BJ (cell line): Measurements from ENCODE around the gene SOCS1. TPM values are rescaled to one million over a fixed set of nuclear protein-coding genes. Genes with fewer than 3 reads are reported as not detected.

ENCODE experiments used
- CTCF ChIA-PET: fragments of 350-600 bp; formaldehyde crosslinking; extraction: SDS; loops from one replicate; lab custom pipeline; 2021; ENCODE audit warnings: antibody characterized with exemption, inconsistent platforms; lab: Yijun Ruan, JAX
- POLR2A ChIA-PET: fragments of 300-600 bp; sonication (Branson Sonifier 250); formaldehyde crosslinking; extraction: SDS; loops from one replicate; lab custom pipeline; 2021; ENCODE audit warnings: antibody characterized with exemption; lab: Charles Lee
- DNase-seq: peaks from one replicate; pipeline ENCODE4 v3.0.0-alpha.2; 2011; ENCODE audit warnings: low read depth
- H3K27me3 ChIP-seq: 2 replicates; pipeline ENCODE4 v1.6.0; 2011; ENCODE audit warnings: low read length; ENCODE audit not compliant: control insufficient read depth, insufficient read depth
- H3K36me3 ChIP-seq: 2 replicates; pipeline ENCODE4 v1.5.1; 2011; ENCODE audit warnings: low read length; ENCODE audit not compliant: control insufficient read depth, insufficient read depth
- H3K4me3 ChIP-seq: 2 replicates; pipeline ENCODE4 v1.5.1; 2011; ENCODE audit warnings: low read depth, mild to moderate bottlenecking, control low read depth, low read length
- polyA plus RNA-seq: library from polyadenylated mRNA; depleted of rRNA; stranded (reverse); fragments of >200 nt; gene quantifications from 2 replicates; pipeline ENCODE4 v1.2.3, GENCODE V29; 2011
- TF ChIP-seq, protein P1 (sequence below): IDR thresholded peaks from 2 replicates; pipeline ENCODE4 v1.5.1; 2011; ENCODE audit warnings: low read depth, mild to moderate bottlenecking, control low read depth, inconsistent platforms, low read length, moderate library complexity; ENCODE audit not compliant: insufficient read depth

SOCS1 gene
- polyA plus RNA-seq, 1 experiment = 2.6 TPM

DNA sequence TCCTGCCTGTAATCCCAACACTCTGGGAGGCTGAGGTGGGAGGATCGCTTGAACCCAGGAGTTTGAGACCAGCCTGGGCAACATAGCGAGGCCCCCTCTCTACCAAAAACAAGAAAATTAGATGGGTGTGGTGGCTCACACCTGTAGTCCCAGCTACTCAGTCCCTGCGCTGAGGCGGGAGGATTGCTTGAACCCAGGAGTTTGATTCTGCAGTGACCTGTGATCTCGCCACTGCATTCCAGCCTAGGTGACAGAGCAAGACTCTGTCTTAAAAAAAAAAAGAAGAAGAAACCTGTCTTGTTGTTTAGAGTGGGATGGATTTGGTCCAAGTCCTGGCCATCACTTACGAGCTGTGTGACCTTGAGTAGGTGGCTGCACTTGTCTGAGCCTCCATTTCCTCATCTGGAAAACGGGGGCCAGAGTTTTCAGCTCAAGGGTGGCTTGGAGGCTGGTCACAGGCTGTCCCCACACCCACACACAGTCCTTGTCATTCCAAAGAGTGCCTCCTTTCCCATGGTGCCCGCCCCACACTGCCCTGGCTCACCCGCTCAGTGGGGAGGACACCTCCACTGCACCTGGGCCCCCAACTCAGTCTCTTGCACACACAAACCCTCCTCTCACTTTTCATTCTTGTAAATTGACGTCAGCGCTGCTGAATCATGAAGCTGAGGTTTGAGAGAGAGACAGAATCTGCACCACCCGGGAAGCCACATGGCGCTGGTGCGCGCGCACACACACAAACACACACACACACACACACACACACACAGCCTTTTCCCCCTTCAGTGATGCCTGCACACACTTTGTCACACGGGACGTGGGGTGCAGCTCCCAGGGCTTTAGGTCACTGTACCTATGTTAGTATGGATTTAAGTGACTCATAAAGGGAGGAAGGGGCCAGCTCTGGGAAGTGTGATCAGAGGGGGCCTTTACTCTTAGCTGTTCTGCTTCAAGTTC is 4.2 kb downstream of the SOCS1 start:
- TF ChIP-seq, protein P1, sequence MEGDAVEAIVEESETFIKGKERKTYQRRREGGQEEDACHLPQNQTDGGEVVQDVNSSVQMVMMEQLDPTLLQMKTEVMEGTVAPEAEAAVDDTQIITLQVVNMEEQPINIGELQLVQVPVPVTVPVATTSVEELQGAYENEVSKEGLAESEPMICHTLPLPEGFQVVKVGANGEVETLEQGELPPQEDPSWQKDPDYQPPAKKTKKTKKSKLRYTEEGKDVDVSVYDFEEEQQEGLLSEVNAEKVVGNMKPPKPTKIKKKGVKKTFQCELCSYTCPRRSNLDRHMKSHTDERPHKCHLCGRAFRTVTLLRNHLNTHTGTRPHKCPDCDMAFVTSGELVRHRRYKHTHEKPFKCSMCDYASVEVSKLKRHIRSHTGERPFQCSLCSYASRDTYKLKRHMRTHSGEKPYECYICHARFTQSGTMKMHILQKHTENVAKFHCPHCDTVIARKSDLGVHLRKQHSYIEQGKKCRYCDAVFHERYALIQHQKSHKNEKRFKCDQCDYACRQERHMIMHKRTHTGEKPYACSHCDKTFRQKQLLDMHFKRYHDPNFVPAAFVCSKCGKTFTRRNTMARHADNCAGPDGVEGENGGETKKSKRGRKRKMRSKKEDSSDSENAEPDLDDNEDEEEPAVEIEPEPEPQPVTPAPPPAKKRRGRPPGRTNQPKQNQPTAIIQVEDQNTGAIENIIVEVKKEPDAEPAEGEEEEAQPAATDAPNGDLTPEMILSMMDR = no peak
- Histone ChIP-seq H3K36me3 (peaks cover 3% of the 10 kb centered on the region), H3K27me3 (no peaks in the 10 kb centered on the region), H3K4me3 (no peak overlapping the region)
- DNase-seq = no peak
- ChIA-PET POLR2A (no interaction called here), CTCF (interaction anchor here (0.6 to 13.2 kb wide), 3 partner anchors 81 to 284 kb away, joined by 3 to 209 read pairs (median 5); no protein-coding TSS in a partner anchor)

DNA sequence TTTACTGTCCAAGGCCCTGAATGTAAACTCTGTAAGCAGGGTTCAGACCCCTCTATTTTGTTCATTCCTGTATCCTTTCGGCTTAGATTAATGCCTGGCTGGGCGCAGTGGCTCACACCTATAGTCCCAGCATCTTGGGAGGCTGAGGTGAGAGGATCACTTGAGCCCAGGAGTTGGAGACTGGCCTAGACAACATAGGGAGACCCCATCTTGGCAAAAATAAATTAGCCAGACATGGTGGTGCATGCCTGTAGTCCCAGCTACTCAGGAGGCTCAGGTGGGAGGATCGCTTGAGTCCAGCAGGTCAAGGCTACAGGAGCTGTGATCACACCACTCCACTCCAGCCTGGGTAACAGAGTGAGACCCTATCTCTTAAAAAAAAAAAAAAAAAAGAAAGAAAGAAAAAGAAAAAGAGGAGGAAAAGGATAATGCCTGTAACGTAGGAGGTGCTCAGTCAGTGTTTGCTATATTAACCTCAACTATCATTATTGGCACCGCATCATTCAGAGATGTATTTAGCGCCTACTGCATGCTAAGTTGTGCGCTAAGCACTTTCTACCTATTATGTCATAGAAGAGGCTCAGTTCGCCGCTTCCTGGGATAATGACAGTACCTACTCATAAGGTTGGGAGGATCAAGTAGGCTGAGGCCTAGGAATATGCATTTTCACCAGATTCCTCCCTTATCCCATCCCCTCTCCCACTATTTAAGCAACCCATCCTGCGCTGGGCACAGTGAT is 5.0 kb downstream of the SOCS1 start:
- POLR2A ChIA-PET = no interaction called here

DNA sequence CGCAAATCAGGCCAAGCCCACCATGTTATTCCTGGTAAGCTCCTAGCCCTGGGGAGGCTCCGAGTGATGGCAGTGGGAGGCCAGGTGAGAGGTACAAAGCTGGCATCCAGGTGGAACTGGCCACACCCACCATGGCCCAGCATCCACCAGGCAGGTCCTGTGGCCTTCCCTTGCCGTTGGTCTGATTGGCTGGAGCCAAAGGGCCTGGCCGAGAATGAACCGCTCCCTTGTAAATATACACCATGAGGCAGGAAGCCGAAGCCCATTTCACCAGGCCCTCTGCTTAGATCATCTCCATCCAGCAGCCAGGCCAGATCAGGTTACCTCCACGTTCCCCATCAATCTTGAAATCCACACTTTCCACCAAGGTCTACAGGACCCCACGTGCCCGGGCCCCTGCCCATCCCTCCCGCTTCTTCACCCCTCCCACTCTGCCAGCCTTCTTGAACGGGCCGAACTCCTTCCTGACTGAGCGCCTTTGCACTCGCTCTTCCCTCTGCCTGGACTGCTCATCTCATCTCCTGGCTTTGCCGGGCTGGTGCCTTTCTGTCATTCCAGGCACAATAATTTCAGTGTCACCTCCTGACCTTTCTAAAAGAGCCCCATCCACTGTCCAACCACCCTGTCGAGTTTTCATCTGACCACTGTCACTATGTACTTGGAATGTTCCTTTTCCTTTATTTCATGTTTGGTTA is 5.8 kb downstream of the SOCS1 start:
- Histone ChIP-seq H3K4me3 (no peak overlapping the region), H3K27me3 (no peaks in the 10 kb centered on the region), H3K36me3 (peaks cover 3% of the 10 kb centered on the region)
- no peak for DNase-seq
- TF ChIP-seq, protein P1 = no peak
- POLR2A ChIA-PET = no interaction called here
- CTCF ChIA-PET = interaction anchor here (13.2 kb wide), 1 partner anchor 283 kb away, joined by 209 read pairs; no protein-coding TSS in a partner anchor

More for the DNA sequence above, 5.0 kb downstream of the SOCS1 start:
- no peak for DNase-seq
- Histone ChIP-seq H3K27me3 (no peaks in the 10 kb centered on the region), H3K36me3 (peaks cover 3% of the 10 kb centered on the region), H3K4me3 (no peak overlapping the region)
- TF ChIP-seq, protein P1 = no peak
- CTCF ChIA-PET = interaction anchor here (1.8 to 13.2 kb wide), 2 partner anchors 107 to 284 kb away, joined by 5 to 209 read pairs; no protein-coding TSS in a partner anchor

DNA sequence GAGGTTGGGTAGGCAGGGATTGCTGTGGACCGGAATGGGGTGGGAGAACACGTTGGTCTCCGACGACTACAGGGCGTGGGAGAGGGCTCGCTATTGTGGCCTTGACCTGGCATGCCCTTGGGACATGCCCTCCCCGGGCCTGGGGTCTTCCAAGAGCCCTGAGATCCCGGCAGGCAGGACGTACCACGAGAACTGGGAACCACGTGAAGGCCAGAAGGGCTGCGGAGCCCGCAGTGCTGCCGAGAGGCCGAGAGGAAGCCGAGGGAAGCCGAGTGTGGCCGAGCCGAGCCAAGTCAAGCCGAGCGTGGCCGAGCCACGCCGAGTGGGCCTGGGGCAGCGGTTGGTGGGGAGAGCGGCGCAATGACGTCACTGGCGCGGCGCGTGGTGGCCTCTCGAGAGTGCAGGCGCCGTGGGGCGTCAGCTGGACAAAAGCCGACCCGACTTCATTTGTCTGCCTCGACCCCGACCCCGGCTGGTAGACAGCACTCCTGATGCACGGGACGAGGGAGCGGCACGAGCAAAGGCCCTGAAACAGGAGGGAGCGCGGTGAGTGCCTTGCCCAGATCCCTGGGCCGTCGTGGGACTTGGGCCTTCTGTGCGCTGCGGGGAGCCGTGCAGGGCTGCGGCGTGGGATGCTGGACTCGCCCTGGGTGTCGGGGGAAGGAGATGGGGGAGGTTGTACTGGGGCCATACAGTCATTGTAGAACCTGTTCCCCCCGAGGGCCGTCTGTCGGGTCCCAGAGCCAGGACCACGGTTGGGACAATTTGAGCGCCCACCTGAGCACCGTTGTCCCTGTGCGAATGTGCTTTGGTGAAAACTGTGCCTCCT is 6.6 kb downstream of the SOCS1 start:
- H3K36me3 ChIP-seq = 0 out of 2 replicates have a peak, but pooled peaks cover under 1% of the 10 kb centered on the region
- TF ChIP-seq, protein P1 = no peak
- POLR2A ChIA-PET = no interaction called here
- no peaks in the 10 kb centered on the region for H3K27me3 ChIP-seq
- H3K4me3 ChIP-seq = no peak overlapping the region
- no peak for DNase-seq
- CTCF ChIA-PET = interaction anchor here (13.2 kb wide), 1 partner anchor 282 kb away, joined by 209 read pairs; no protein-coding TSS in a partner anchor
